ACHN (cell line): ENCODE measurements around the gene ZDHHC14.
"Not testable (repeated sequence)": the region's sequence is repeated elsewhere in the genome, so short reads cannot be mapped to it uniquely, and the experiment has no call there.

ENCODE experiments used
- DNase-seq: peaks from one replicate; pipeline ENCODE4 v3.0.0-alpha.2; 2015
- in situ Hi-C: cut with HindIII; loops from 2 replicates; pipeline ENCODE4 v1.10.0; 2017; ENCODE audit warnings: low sequenced_read_pairs, low pct_ligation_motif_present, low pct_unique_long_range_greater_than_20kb

ZDHHC14 gene

DNA sequence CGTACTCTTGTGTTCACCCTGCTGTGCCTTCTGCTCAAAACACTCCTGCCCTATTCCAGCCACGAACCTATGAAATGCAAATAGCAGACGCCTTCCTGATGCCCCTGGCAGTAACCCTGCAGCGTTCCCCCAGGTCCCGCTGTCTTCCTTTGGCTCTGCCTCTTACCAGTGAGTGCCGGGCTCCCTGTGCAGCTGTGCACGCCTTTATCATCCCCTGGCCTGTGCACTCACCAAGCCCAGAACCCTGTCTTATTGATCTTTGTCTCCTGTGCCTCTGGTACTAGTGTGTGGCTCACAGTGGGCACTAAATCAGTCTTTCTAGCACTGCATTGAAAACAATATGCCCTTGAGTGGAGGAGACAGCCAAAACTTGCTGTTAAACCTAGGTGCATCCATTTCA lies 19.7 kb downstream of the ZDHHC14 start:
- DNase-seq = no peak
- in situ Hi-C loops = no loop called here

DNA sequence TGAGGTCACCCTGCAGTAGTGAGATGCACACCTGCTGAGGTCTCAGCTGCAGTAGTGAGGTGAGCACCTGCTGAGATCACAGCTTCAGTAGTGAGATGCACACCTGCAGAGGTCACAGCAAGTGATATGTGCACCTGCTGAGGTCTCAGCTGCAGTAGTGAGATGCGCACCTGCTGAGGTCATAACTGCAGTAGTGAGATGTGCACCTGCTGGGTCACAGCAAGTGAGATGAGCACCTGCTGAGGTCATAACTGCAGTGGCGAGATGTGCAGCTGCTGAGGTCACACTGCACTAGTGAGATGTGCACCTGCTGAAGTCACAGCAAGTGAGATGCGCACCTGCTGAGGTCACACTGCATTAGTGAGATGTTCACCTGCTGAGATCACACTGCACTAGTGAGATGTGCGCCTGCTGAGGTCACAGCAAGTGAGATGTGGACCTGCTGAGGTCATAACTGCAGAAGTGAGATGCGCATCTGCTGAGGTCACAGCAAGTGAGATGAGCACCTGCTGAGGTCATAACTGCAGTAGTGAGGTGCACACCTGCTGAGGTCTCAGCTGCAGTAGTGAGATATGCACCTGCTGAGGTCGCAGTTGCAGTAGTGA lies 20.8 kb downstream of the ZDHHC14 start:
- in situ Hi-C loops = no loop called here
- no peak for DNase-seq

DNA sequence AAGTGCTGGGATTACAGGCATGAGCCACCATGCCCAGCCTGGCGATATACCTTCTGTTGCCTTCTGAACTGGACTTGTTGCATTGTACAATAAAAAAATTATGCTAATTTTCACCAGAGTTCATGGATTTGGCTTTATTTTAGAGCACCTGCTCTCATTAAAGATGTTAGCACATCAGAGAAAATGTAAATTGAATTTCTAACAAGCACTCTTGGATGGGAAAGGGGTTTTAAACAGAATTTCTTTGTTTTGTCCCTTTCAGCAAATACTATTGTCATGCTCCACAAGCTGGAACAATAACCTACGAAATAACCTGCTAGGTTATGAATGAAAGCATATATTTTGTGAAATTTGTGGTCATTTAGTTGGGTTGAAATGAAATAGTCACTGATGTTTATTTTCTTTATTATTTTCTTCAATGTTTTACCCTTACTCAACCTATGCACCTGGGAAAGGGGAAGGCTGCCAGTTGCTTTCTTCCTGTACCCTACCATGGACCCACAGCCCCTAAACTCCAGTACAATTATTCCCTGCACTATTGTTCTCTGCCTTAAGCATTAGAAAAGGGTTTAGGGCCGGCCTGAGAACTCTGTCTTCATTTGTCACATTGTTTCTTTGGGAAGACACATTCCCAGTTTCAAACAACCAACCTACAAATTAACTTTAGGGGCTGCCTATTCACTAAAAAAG lies 22.2 kb downstream of the ZDHHC14 start:
- no peak for DNase-seq
- in situ Hi-C loops = no loop called here

DNA sequence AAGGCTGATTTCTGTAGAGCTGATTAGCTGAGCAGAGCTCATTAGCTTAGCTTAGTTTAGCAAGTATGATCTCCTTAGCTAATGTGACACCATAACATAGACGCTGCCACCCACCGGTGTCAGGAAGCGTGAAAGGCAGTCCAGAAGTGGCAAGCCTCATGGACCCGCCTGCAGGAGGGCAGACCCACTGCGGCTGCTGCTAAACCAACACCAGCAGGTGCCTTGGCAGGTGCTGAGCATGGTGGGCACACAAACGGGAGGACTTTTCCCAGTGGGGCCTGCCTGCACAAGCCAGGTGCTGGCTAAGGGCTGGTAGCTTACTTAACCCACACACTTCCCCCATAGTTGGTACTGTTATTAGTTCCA lies 22.7 kb downstream of the ZDHHC14 start:
- in situ Hi-C loops = no loop called here
- DNase-seq = no peak

DNA sequence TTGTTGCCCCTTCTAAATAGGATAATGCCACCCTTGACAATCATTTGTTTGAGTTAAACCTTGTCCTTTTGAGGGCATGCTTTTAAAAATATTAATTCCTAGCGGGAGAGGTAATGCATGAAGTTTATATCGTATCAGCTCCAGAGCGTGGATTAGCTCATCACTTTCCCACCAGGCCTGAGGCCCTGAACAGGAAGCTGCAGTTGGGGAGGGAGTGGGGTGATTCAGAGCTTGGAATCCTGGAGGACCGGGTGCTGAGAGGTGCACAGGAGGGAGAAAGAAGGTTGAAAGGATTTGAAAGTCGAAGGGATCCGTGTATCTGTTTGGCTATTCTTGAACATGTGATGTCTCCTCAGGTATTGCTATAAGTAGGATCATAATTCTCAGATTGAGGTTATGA lies 25.0 kb downstream of the ZDHHC14 start:
- peak; percentile 70 for DNase-seq
- in situ Hi-C loops = no loop called here

DNA sequence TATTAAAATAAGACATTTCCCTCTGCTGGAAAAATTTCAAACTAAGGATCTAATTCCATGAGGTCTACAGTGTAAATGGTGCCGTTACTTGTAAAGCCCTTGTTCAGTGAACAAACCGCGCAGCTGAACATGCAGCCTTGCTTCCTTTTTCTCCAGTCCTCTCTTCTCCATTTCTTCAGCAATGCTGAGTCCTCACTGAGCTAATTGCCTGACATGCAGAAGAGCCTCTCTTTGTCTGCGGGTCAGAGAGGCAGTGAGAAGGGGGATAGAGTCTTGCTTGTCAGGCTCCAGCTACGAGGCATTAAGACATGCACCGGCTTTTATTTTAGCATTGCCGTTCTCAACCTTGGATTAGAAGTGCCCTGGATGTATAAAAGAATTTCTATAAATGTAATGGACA lies 25.7 kb downstream of the ZDHHC14 start:
- in situ Hi-C loops = no loop called here
- DNase-seq = no peak

DNA sequence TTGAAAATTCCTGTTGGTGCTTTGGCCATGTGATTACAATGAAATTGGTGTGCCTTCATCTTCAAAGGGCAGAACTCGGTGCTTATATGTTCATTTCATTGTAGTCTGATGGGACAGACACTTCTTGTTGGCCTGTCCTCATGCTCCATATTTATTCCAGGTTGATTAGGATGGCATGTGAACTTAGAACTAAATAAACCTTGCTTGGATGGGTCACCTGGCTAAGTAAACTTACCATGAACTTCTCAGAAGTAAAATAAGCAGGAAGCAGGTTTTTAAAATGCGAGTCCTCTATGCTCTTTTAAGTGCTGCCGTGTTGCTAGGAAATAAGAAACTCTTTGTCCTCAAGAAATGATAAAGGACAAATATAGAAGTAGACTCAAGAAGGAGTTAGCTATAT lies 26.7 kb downstream of the ZDHHC14 start:
- no peak for DNase-seq
- in situ Hi-C loops = no loop called here

DNA sequence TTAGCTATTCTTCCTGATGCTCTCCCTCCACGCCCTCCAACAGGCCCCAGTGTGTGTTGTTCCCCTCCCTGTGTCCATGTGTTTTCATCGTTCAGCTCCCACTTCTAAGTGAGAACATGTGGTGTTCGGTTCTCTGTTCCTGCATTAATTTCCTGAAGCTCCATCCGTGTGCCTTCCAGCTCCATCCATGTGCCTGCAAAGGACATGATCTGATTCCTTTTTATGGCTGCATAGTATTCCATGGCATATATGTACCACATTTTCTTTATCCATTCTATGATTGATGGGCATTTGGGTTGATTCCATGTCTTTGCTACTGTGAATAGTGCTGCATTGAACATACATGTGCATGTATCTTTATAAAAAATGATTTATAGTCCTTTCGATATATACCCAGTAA lies 27.4 kb downstream of the ZDHHC14 start:
- DNase-seq, in situ Hi-C loops: not testable (repeated sequence)

DNA sequence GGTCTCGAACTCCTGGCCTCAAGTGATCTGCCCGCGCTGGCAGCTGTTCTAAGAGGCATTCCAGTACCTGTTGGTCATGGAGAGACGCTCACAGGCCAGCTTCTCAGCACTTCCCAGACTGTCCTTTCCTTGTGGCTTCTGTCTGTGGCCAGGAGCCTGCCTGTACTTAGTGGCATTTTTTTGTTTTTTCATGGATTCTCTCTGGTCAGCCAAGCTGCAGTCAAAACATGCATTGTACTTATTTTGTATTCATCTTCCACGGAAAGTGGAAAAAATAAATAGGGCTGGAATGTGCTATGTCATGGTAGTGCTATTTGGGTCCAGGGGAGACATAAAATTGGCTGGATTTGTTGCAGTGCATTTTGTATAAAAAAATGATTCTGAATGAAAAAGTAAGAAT lies 29.1 kb downstream of the ZDHHC14 start:
- no peak for DNase-seq
- in situ Hi-C loops = no loop called here

DNA sequence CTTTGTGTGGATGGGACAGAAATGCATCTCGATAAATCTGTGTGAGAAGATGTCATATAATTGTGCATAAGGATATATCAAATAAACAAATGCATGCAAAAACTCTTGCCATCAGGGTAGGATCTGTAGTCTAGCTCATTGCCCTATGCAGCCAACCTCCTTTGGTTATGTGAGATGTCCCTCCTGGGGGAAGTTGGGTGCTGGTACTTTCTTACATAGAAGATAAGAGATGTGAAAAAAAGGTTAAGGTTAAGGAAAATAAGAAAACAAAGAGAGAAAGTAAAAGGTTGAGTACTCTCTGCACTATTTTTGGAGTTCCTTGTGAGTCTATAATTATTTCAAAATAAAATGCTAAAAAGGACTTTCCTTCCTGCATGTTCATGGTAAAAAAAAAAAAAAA lies 30.4 kb downstream of the ZDHHC14 start:
- DNase-seq = no peak
- in situ Hi-C loops = no loop called here

DNA sequence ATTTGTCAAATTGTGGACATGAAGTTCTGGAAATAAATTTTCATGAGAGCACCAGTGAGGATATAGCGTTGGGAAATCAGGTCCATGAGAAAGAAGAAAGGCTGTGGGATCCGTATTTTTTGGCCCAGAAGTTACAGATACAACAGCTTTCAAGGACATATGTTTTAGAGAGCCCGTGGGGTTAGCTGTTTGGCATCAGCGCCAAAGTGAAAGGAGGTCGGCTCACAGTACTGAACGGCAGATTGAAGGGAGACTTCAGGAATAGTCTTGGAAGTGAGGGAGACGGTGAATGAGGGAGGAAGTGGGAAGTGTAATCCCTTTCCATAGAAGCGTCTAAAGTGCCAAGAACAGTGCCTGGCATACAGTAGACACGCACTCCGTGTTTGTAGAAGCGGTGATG lies 31.8 kb downstream of the ZDHHC14 start:
- no peak for DNase-seq
- in situ Hi-C loops = no loop called here

DNA sequence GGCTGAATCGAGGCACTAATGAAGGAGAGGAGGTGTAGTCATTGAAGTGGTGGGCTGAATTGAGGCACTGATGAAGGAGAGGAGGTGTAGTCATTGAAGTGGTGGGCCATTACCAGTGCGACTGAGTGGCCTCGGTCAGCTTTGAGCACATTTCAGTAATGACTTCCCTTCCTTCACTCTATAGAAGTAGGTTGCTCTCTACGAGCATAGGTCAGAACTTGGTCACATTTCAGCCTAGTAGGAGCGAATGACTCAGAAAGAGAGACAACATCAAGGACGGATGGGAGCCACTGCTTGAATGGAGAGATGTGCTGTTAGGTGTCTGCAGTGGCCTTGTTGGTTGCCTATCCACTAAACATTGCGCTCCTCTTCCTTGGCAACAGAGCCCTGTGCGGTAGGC lies 39.5 kb downstream of the ZDHHC14 start:
- in situ Hi-C loops = no loop called here
- no peak for DNase-seq

DNA sequence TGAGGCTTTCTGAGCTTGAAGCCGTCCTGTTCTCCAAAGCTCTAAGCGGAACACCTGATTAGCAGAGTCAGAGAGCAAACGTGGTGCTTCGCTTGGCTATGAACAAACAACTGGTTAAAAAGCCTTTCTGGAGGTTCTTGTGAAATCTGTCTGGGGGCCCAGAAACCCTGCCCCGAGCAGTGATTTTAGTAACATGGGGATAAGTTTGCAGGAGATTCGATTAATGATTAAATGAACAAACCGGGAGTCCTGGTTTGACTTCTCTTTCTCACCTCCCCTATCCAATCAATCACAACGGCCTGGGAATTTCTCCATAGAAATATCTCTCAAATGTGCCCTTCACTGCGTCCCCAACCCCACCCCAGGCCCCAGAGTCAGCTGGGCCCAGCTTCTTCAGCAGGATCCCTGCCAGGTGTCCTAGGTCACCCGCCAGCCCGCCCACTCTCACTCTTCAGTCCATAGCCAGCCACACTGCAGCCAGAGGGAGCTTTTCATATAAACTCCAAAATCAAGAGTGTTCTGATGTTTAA lies 43.6 kb downstream of the ZDHHC14 start:
- in situ Hi-C loops = no loop called here
- DNase-seq = no peak

DNA sequence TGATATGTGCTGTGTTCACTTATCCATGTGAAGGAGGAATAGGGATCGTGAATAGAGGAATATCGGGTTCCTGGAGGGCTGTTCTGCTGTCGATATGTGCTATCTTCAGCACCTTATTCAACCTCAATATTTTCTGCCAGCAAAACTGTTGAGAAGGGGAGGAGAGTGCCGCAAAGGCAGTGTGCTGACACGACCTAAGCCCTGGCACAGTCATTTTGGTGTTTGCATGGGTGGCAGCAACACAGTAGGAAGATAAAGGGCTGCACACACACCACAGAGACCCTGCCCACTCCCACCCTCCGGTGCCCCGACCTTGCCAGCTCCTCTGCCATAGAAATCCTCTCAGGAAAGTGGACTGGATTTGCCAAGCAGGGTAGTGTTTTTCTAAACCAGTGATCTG lies 47.0 kb downstream of the ZDHHC14 start:
- in situ Hi-C loops = no loop called here
- no peak for DNase-seq

DNA sequence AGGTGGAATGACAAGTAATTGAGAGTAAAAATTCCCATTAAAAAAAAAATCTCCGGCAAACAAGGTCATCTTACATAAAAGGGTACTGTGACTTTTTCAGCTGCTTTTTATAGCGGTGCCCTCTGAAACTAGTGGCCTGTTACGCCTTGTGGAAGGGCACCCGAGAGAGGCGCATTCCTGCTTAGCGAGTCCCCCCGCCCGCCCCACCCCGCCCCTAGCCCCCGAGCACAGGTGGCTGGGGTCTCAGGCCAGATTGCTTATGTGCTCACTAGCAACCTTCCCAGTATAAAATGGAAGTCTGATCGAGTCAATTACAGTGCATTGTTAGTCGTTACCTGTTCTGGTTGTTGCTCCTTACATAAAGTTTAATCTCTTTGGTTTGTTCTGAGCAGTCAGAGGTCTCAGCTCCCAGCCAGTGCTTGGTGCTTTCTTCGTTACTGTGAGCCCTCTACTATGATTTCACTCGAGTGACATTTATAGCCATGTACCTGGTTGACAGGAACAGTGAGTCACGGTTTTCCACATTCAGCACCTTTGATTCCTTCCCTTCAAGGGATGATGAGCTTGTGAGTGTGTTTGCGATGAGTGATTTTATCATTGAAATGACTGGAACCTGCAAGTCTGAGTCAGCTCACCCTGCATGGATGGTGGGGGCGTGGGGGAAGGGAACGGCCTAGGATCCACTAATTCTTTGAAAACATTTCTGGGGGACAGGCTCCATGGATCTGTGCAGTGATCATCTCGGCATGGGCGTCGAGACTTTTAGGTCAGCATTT lies 47.6 kb downstream of the ZDHHC14 start:
- in situ Hi-C loops = no loop called here
- DNase-seq = peak; percentile 43

DNA sequence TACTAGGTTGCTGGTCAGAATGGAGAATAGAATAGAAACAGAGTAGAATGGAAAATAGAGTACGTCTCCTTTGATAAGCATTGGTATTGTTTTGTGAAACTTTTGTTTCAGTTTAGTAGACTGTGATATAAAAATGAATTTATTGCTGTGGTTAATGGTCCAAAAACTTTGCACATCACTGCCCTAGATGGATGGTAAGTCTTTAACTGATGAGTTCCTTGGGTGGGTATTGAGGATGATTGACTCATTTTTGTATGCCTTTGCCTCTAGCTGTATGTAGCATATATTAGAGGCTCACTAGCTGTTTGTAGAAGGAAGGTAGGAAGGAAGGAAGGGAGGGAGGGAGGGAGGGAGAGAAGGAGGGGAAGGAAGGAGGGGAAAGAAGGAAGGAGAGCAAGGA lies 48.3 kb downstream of the ZDHHC14 start:
- DNase-seq = peak; percentile 14
- in situ Hi-C loops = no loop called here

DNA sequence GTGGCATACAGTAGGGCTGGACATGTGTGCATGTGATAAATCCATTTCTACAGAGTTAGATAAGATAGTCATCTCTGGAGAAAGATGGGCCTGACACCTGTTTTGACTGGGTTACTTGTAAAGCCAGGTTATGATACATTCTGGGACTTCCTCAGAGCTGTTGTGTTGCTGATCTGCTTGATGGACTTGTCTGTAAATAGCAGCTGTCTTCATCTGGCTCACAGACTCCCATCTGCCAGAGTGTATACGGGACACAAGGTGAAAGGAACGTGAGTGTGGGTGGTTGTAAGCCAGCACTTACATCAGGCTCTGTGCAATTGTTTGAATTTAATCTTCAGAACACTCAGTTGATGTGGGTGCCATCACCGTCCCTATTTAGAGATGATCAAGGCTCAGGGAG lies 49.8 kb downstream of the ZDHHC14 start:
- no peak for DNase-seq
- in situ Hi-C loops = no loop called here

DNA sequence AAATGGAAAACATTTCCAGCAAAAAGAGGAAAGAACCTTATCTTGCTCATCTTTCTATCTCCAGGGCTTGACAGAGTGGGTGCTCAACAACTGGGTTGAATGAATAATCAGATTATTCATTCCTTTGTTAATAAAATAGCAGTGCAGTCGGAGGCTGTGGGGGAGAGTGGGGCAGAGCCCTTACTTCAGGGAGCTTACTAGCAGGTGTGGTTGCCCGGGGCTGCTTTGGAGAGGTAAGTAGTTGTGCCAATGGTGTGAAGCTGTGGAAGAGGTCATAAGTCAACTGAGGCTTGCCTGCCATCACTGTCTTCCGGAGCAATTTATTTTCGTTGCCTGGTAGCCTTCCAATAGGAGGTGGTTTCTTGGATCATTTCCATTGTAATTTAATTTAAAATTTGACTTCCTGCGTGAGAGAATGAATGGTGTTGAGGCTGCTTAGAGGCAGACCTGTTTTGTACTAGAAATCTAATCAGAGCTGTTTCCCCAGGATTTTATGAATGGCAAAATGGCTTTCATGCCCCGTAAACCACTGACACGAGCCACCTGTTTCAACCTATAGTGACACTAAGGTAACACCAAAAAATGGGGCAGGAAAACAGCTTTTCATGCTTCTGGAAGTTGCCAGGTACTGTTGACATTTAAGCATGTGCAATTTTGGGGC lies 51.4 kb downstream of the ZDHHC14 start:
- no peak for DNase-seq
- in situ Hi-C loops = no loop called here

DNA sequence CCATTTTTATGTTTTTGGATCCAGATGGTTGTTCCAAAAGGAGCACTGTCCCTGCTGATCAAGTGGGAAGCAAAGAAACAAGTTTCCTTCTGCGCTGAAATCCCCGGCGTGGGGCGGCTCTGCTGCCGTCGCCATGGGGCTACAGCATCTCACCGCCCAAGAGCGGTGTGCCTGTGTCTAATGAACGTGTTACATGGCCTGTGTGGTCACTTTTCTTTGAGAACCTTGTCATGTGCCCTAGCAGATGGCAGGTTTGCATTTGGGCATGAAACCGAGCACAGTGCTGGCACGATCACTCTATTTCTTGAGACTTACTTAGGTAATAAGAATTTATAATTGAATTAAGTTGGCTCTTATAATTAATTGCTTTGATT lies 51.9 kb downstream of the ZDHHC14 start:
- in situ Hi-C loops = no loop called here
- DNase-seq = no peak
